M059J (cell line): Measurements from ENCODE around the gene TBC1D28. TPM values are rescaled to one million over a fixed set of nuclear protein-coding genes. Genes with fewer than 3 reads are reported as not detected.
A peak's percentile ranks its signal among the peaks of the same experiment; 100 is the strongest.
"Not testable (repeated sequence)": the region's sequence is repeated elsewhere in the genome, so short reads cannot be mapped to it uniquely, and the experiment has no call there.

Source experiments
- DNase-seq: peaks from one replicate; pipeline ENCODE4 v3.0.0-alpha.2; 2012; ENCODE audit warnings: low read depth
- total RNA-seq: library from RNA; depleted of rRNA; stranded (reverse); fragments of >200 nt; shearing (Covaris generic); gene quantifications from 2 replicates; pipeline ENCODE4 v1.2.3, GENCODE V29; 2014; rRNA removed

TBC1D28 gene
- total RNA-seq, result not detected in 2 replicates

GRCh38 chr17:18644291-18644690 is at the start of gene TBC1D28:
Gene TBC1D28, minus strand, starts transcription at chr17:18644391. Its CDS starts 3,039 bp downstream, at chr17:18641352.
- DNase-seq, result not testable (repeated sequence)

GRCh38 chr17:18682668-18683067 is 38.5 kb upstream of the TBC1D28 start:
- DNase-seq, result not testable (repeated sequence)

GRCh38 chr17:18681767-18682571 is 37.8 kb upstream of the TBC1D28 start, which contains the start of gene FOXO3B:
Gene FOXO3B, minus strand, starts transcription at chr17:18682314. Its CDS starts 663 bp downstream, at chr17:18681651.
- DNase-seq, result peak; percentile 98

- not testable (repeated sequence) for DNase-seq
Observed at GRCh38 chr17:18677381-18677780, 33.2 kb upstream of the TBC1D28 start.

- DNase-seq, result not testable (repeated sequence)
Observed at GRCh38 chr17:18676928-18677327, 32.7 kb upstream of the TBC1D28 start.

GRCh38 chr17:18672395-18673227 is 28.4 kb upstream of the TBC1D28 start:
- not testable (repeated sequence) for DNase-seq

GRCh38 chr17:18668625-18669024 is 24.4 kb upstream of the TBC1D28 start:
- DNase-seq, result not testable (repeated sequence)

GRCh38 chr17:18667535-18667934 is 23.3 kb upstream of the TBC1D28 start:
- DNase-seq, result not testable (repeated sequence)

GRCh38 chr17:18666326-18666725 is 22.1 kb upstream of the TBC1D28 start:
- DNase-seq, result not testable (repeated sequence)

GRCh38 chr17:18661924-18662624 is 17.9 kb upstream of the TBC1D28 start:
- not testable (repeated sequence) for DNase-seq

GRCh38 chr17:18650094-18650493 is 5.9 kb upstream of the TBC1D28 start:
- not testable (repeated sequence) for DNase-seq

- peak; percentile 12 for DNase-seq
Observed at GRCh38 chr17:18643124-18643523, 1.1 kb downstream of the TBC1D28 start.

- not testable (repeated sequence) for DNase-seq
Observed at GRCh38 chr17:18638357-18638756, 5.8 kb downstream of the TBC1D28 start.

- not testable (repeated sequence) for DNase-seq
Observed at GRCh38 chr17:18636237-18636636, 8.0 kb downstream of the TBC1D28 start.

- not testable (repeated sequence) for DNase-seq
Observed at GRCh38 chr17:18635773-18636172, 8.4 kb downstream of the TBC1D28 start.

- DNase-seq, result not testable (repeated sequence)
Observed at GRCh38 chr17:18634550-18635263, 9.5 kb downstream of the TBC1D28 start.

- no peak for DNase-seq
Observed at GRCh38 chr17:18626152-18626870, 17.9 kb downstream of the TBC1D28 start.

GRCh38 chr17:18625509-18626104 is 18.6 kb downstream of the TBC1D28 start:
- peak; percentile 74 for DNase-seq

GRCh38 chr17:18624862-18625501 is 19.2 kb downstream of the TBC1D28 start:
- DNase-seq, result not testable (repeated sequence)
